GM21723 (cell line): ENCODE results near the gene LYZL2.
"Not testable (repeated sequence)": the region's sequence is repeated elsewhere in the genome, so short reads cannot be mapped to it uniquely, and the experiment has no call there.

ENCODE experiments used
- ATAC-seq: cut with Tn5 transposase; IDR thresholded peaks from one replicate; pipeline ENCODE4 v1.9.1; 2021; ENCODE audit warnings: mild to moderate bottlenecking, moderate library complexity; ENCODE audit not compliant: unreplicated experiment

LYZL2 gene

DNA sequence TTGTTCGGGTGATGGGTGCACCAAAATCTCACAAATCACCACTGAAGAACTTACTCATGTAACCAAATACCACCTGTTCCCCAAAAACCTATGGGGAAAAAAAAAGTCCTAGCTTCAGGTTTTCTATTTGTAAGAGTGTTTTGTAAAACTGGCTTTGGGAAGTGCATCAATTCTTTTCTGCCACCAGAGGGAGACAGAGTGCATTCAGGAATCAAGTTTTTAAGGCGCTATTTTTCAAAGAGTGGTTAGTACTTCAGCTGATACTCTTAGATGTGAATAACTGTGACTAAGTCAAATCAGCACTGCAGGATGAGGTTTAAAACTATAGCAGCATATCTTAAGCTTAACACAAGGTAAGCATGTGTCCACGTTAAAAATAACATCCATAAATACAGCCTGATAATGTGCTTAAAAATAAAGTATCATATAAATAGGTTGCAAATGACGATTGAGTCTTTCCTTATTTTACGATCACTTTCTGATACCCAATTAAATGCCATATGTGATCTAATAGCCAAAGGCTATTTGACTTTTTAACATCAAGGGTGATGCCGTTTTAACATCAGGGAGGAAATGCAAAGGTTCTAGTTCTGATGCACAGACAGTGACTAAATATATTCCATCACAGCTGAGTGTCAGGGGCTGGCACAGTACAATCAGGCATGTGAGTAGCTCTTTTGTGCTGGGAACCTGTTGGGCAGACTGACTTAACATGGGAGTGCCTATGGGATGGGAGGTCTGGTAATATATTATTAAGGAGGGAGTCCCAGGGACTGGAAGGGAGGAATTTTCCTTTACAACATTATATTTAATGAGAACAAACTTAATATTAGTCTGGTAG, 10.6 kb upstream of the LYZL2 start:
- ATAC-seq = no peak

DNA sequence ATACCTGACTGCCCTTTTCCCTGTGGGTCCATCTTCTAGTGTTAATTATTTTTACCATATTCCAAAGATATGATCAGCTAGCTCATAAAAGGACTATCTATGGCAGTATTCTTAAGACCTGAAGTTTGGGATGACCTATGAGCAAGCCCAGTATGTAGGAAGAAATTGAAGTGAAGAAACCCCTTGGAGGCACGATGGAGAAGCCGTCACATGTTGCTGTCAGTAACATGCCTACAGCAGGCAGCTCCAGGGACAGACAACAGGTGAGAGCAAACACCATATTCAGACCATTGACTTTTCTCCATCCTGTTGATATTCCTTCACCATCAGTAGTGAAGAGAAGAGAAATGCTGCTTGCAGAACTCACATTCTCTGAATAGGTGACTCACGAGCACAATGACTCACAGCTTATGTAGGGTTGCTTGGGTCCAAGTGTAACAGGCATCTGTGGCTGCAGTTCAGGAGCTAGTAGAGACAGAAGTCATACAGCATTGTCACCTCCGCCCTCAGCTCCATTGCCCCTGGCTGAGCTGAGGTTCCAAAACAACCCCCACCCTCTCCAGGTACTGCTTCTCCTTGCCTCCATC, 8.4 kb upstream of the LYZL2 start:
- no peak for ATAC-seq

DNA sequence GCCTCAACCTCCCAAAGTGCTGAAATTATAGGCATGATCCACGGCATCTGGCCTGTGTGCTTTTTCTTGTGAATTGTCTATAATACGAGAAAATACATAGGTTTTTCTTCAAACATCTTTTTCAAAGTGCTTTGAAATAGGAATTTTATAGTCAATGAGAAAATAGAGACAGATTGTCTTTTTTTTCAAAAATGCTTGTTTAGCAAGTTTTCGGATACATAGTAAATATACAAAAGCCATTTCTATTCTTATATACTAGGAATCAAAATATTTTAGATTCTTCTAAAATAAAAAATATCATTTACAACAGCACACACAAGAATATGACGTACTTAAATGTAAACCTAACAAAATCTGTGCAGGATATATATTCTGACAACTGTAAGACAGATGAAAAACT, 1.6 kb upstream of the LYZL2 start:
- no peak for ATAC-seq

DNA sequence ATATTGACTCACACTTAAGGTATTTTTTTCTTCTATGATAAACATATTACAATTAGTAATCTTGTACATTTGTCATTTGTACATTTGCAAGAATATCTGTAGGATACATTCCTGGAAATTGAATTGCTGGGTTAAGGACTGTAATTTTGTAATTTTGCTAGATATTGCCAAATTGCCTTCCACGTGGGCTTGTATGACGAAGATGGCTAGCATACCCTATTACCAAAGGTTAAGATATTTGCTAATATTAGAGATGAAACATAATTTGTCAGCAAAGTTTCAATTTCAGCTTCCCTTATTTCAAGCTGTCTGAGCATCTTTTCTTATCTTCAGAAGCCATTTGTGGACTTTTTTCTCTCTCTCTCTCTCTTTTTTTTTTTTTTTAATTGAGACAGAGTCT, 1.0 kb upstream of the LYZL2 start:
- ATAC-seq = no peak

DNA sequence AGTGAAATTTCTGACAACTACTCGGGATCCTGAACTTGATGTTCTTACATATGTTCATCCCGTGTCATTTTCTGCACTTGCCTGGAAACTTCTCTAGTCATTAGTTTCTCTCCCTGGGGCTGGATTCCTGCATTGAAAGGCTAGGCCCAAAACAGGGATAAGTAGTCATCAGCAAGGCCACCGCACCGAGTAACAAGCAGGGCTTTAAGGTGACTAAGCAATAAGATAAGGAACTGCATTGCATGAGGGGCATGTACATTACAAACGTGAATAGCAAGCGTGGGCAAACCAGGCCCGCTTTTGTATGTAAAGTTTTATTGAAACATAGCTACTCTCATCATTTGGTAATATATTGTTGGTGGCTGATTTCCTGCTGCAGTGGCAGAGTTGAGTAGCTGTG, 977 bp downstream of the LYZL2 start:
- not testable (repeated sequence) for ATAC-seq

DNA sequence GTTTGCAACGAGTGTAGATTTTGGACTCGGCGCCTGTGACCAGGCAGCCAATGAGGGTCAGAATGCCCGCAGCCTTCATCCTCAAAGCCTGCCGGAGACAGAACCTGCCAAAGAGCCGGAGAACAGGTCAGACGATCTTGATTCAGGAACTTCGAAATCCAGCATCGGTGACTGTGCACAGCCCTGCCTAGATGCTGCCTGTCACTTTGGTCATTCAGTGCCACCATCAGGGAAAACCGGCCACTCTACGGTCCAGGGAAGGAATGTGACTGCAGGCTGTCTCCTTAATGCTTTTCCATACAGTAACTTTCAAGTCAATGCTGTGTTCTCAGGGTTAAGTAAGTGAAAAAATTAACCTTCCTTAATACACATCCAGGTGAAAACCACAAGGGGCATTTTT, 2.7 kb downstream of the LYZL2 start:
- not testable (repeated sequence) for ATAC-seq

DNA sequence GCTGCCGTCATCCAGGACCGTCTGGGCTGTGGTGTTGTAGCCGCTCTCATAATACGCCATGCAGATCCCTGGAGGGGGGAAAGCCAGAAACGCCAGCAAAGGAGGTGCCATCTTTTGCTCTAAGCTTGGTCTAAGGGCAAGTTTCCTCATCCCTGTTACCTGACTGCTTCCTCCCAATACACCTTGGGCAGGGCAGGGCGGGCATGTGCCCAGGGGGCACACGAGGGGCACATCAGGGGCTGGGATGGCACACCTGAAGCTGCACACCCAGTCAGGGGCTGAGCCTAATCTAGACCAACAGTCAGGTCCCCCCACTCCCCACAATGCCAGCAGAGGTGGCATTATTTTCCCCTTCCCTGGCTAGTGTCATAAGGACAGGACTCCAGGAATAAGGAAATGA, 3.4 kb downstream of the LYZL2 start:
- not testable (repeated sequence) for ATAC-seq

DNA sequence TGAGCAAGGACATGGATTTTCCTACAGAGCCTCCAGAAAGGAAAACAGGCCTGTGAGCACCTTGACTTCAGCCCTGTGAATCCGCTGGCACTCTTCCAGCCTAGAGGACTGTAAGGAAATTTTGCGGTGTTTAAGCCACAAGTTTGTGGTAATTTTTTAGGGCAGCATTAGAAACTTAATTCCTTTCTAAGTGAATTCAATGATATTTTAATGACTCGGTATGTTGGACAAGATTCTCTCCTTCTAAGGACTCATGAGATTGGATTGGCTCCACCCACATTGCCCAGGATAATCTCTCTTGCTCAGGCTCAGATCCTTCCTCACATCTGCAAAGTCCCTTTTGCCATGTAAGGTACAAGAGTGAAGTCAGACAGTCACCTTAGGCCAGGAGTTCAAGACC, 4.5 kb downstream of the LYZL2 start:
- no peak for ATAC-seq

DNA sequence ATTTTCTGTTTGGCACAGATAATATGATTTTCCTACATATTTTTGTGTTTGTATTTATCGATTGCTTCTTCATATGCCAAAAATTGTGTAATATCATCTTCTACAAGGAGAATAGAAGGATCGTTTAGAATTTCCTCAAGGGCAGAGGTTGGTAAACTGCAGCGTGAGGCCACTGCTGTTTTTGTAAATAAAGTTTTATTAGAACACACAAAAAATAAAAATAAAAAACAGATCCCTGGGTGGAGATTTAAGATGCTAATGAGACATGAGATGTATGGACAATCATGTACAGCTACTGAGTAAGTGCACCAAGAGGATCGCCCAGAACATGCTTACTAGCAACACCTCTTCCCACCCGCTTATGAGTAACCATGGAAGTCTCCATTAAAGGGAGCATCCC, 9.6 kb downstream of the LYZL2 start:
- ATAC-seq = no peak

DNA sequence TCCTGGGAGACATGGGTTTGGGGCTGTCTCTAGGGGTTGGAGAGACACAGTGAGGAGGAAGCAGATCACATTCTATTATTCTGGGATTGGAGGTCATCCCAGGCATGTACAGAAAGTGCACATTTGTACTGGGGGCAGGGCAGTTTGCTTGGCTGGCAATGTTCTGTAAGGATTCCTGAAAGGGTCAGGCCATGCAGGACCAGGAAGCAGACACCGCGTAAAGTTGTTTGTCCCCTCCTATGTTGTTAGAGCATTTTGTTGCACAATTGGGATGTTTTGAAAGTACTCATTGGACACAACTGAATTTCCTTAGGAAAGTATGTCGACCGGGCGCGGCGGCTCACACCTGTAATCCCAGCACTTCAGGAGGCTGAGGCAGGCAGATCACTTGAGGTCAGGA, 12.5 kb downstream of the LYZL2 start:
- ATAC-seq = no peak

DNA sequence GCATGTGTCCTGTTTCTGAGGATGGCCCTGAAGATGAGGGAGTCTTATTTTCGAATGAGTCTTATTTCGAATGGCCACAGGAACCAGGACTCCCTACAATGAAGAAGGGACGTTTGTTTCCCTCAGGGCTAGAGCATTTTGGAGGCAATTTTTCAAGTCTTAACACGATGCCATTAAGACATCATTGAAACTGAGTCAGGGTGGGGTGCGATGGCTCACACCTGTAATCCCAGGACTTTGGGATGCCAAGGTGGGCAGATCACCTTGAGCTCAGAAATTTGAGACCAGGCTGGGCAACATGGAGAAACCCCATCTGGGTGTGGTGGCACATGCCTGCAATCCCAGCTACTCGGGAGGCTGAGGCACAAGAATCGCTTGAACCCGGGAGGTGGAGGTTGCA, 18.5 kb downstream of the LYZL2 start:
- not testable (repeated sequence) for ATAC-seq

DNA sequence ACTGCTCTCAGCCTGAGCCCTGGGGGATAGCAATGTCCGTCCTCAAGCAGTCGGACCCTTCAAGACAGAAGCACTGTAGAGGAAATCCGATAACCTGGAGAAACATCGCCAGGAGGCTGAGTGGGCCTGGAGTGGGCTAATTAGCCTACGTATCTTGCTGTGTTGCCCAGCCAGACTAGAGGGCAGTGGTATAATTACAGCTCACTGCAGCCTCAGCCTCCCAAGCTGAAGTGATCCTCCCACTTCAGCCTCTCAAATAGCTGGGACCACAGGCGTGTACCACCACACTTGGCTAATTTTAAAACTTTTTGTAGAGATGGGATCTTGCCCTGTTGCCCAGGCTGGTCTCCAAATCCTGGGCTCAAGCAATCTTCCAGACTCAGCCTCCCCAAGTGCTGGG, 21.7 kb downstream of the LYZL2 start:
- no peak for ATAC-seq

DNA sequence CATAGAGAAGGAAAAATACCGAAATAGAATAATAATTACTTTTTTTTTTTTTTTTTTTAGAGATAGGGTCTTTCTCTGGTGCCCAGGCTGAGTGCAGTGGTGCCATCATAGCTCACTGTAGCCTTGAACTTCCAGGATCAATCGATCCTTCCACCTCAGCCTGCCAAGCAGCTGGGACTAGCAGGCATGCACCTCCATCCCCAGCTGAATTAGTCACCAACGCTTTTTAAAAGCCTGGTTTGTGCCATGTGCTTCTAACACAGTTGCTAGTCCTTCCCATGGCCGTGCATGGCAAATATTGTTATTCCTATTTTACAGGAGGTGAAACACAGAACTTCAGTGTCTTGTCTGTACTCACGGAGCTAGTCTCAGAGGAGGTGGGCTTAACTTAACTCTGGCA, 23.2 kb downstream of the LYZL2 start:
- no peak for ATAC-seq

DNA sequence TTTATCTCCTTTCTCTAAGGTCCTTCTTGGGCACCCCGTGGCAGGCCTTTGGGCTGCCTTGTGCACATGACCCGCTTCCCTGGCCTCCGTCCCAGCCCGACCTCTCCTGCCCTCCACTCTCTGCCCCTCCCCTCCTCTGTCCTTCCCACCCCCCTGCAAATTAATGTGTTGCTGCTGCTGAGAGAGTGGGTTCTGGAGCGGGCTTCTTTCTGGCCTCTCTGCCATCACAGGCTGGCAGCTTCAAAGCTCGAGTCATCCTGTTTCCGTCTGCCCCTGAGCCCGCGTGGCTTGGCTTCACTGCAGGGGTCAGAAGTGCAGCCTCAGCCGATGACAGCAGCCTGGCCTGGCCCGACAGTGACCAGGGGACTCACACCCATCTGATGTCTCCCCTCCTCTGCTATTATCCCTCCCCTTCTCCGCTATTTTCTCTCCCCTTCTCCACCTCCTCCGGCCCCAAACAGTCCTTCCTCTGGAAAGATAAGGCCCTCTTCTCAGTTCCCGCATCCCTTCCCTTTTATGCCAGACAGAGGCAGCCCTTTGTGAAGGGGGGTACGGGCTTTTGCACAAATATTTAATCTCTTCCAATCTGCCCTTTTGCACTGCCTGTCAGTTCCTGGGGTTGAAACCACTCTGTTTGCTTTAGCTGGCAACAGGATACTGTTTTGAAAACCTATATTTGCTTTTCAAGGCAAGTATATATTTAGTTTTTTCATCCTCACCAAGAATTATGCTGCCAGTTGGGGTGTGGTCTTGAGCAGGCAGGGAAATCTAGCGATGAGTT, 24.0 kb downstream of the LYZL2 start:
- not testable (repeated sequence) for ATAC-seq

DNA sequence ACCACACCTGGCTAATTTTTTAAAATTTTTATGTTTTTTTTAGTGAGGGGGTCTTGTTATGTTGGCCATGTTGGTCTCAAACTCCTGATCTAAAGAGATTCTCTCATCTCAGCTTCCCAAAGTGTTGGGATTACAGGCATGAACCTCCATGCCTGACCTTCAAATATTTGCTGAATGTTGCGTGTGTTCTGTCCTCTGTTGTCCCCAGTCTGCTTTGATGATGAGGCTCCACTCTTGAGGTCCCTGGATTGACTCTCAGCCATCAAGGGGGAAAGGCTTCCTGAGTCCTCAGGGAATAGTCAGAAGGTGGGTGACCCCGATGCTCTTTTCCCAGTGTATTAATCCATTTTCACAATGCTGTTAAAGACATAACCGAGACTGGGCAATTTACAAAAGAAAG, 26.0 kb downstream of the LYZL2 start:
- ATAC-seq = no peak

DNA sequence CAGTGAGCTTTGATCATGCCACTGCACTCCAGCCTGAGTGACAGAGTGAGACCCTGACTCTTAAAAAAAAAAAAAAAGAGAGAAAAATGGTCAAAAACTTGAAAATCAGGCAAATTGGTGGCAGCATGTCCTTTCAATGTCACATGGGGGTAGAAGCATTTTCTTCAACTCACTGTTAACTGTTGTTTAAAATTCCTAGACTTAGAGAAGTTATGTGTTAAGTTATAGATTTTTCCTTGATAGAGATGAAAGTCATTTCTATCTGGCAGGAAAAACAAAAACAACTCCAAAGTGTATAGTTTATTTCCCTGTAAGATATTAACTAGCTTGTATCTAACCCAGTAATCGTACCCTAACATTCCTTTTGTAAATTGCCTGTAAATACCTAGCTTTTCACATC, 26.8 kb downstream of the LYZL2 start:
- no peak for ATAC-seq

DNA sequence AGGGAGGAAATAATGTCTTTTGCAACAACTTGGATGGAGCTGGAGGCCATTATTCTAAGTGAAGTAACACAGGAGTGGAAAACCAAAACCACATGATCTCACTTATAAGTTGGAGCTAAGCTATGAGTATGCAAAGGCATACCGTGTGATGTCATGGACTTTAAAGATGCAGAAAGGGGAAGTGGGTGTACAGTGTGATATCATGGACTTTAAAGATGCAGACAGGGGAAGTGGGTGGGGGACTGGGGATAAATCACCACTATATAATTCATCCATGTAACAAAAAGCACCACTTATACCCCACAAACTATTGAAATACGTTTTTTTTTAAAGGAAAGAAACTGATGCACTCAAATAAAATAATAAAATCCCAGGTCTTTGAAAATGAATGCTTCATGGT, 29.5 kb downstream of the LYZL2 start:
- no peak for ATAC-seq

DNA sequence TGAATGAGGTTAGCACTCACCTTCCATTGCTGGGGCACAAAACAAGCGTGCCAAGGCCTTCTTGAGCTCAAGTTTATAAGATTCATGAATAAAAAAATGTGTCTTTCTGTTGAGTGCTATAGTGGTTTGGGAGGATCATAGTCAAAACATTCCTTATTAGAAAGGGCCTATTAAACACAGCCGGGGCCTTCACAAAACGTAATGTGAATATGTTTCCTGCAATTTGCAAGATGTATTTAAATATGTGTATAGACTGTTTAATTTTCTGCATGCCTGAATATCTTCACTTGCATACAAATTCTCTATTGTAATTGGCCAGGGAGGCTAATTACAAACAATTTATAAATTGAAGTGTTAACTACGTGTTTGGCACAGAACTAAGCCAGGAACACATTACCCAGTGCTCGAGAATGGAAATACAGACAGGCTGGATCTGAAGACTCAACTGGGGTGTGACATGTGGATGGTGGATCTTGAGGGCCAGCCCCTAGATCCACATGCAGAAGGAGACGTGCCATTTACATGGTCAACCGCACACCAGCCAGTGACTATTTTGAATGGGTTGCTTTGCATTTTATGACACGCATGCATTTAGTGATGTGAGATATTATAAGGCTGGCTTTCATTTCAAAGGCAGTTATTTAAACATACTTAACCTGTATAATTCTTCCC, 31.3 kb downstream of the LYZL2 start:
- no peak for ATAC-seq

DNA sequence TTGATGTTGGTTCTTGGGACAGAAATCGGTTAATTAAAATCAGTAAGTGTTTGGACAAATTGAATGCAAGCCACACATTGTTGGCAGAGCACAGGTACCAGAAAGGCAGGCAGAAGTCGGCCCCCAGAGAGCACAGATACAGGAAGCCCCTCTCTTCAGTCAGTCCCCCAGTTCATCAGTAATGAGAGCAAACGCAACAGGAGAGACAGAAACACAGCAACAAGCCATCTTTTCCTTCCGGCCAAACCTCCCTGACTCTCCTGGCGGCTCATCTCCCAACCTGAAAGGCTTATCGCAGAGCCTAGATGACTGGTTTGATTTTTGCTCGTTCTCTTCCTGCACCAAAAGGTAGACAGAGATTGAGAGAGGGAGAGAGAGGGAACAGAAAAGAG, 32.1 kb downstream of the LYZL2 start:
- not testable (repeated sequence) for ATAC-seq

DNA sequence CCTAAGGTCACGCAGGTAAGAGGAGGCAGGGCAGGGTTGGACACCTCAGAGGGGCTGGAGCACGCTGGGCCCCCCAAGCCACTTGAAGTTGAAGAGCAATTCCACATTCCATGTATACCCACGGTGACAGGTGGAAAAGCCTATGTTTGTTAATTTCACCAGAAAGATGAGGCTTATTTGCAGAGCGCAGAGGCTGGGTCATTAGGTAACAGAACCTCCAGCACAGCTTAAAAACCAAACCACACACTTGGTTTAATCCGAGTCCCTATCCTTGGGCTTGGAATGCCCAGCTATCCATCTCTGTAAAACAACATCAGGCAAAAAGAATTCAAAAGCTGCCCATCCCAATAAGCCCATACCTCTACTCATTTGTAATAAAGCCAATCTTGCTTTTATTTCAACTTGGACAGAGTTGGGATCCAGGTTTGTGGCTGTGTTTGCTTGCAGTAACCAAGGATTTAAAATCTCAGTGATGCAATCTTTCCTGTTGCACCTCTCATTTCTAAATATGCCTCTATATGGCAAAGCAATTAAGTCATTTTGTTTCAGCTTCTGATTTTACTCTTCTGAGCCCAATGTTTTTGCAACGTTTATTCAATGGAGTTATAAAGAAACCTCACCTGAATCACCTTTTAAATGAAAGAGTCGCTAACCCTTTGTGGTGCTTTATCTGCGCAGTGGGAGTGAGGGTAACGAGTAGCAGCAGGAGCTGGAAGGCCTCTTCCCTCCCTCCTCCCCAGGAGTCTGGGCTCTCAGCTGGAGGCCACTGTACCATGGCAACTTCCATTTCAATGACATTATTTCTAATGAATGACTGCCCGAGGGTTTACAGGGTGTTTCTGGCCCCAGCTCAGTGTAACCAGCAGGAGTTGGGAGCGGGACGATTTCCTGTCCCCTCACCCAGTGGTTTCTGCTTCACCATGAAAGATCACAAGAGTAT, 32.8 kb downstream of the LYZL2 start:
- ATAC-seq = not testable (repeated sequence)
